HepG2 (cell line): Measurements from ENCODE around the gene MAP2K5. TPM values are rescaled to one million over a fixed set of nuclear protein-coding genes. Genes with fewer than 3 reads are reported as not detected.

Experiments
- ATAC-seq: fragments of 200-7000 bp; cut with Tn5 transposase; 3 replicates; pipeline ENCODE4 v1.9.1; 2020; ENCODE audit warnings: mild to moderate bottlenecking, moderate library complexity
- BruUV-seq: library from RNA; stranded (reverse); fragments of 400-500 nt; replicated peaks from 2 replicates; lab custom pipeline; 2021; lab: Mats Ljungman, UMichigan
- CTCF ChIA-PET: fragments of 300-600 bp; formaldehyde crosslinking; extraction: SDS; loops from one replicate; lab custom pipeline; 2021; ENCODE audit warnings: low total read pairs, inconsistent platforms, low intra/inter-chr PET ratio; lab: Yijun Ruan, JAX
- POLR2A ChIA-PET: fragments of 350-600 bp; sonication (Branson Sonifier 250); formaldehyde crosslinking; loops from one replicate; lab custom pipeline; 2020; ENCODE audit warnings: antibody characterized with exemption, inconsistent platforms; lab: Yijun Ruan, JAX
- DNase-seq: peaks from one replicate; pipeline ENCODE4 v3.0.0-alpha.2; 2015; ENCODE audit warnings: low spot score
- FAIRE-seq: peaks from 3 replicates; lab custom pipeline; 2011; peaks lifted over from hg19 to GRCh38; lab: Jason Lieb, UNC
- H2AFZ ChIP-seq: one replicate; pipeline ENCODE4 v1.6.1; 2011; ENCODE audit warnings: low read length, inconsistent platforms
- H3K27ac ChIP-seq: fragments of 300-600 bp; 3 replicates; pipeline ENCODE4 v1.8.0; 2011; ENCODE audit warnings: mixed run types, mild to moderate bottlenecking, mixed read lengths, low read length, inconsistent platforms; ENCODE audit not compliant: insufficient read depth; ENCODE audit errors: extremely low read length
- H3K27me3 ChIP-seq, 2 experiments: fragments of 200-600 bp in 1 of 2; 2 replicates in 1 of 2; 3 replicates in 1 of 2; pipeline versions ENCODE4 v1.6.0 to v1.8.0; 2011; ENCODE audit warnings: low read length in 2 of 2, mild to moderate bottlenecking in 2 of 2, moderate library complexity in 2 of 2, inconsistent platforms in 1 of 2; ENCODE audit not compliant: insufficient read depth in 2 of 2, control insufficient read depth in 1 of 2
- H3K36me3 ChIP-seq, 2 experiments: fragments of 200-600 bp in 1 of 2; replicated peaks in 1 of 2; 2 replicates in 1 of 2; 3 replicates in 1 of 2; pipeline versions ENCODE4 v1.5.1 to v1.8.0; 2011; ENCODE audit warnings: low read length in 2 of 2, inconsistent platforms in 1 of 2; ENCODE audit not compliant: insufficient read depth in 2 of 2, control insufficient read depth in 1 of 2
- H3K4me1 ChIP-seq: 2 replicates; pipeline ENCODE4 v1.5.1; 2012; ENCODE audit warnings: low read length, inconsistent platforms; ENCODE audit not compliant: insufficient read depth
- H3K4me2 ChIP-seq: 2 replicates; pipeline ENCODE4 v1.6.0; 2011; ENCODE audit warnings: low read depth, low read length, inconsistent platforms
- H3K4me3 ChIP-seq, 3 experiments: fragments of 200-600 bp in 1 of 3; sonication (generic), shearing (Covaris generic) in 1 of 3; replicated peaks in 1 of 3; 2 replicates each; pipeline ENCODE4 v1.5.1; 2011 to 2016; ENCODE audit warnings: low read length in 3 of 3, inconsistent platforms in 2 of 3, low read depth in 2 of 3, mild to moderate bottlenecking in 2 of 3, control low read depth in 1 of 3, mixed read lengths in 1 of 3; ENCODE audit not compliant: insufficient read depth in 1 of 3
- H3K79me2 ChIP-seq: one replicate; pipeline ENCODE4 v1.6.1; 2011; ENCODE audit warnings: low read length, inconsistent platforms; ENCODE audit not compliant: insufficient read depth
- H3K9ac ChIP-seq: 2 replicates; pipeline ENCODE4 v1.6.0; 2011; ENCODE audit warnings: mild to moderate bottlenecking, low read depth, low read length, inconsistent platforms; ENCODE audit not compliant: insufficient read depth
- H3K9me3 ChIP-seq: 2 replicates; pipeline ENCODE4 v1.5.1; 2012; ENCODE audit warnings: mild to moderate bottlenecking, low read length
- H4K20me1 ChIP-seq: 2 replicates; pipeline ENCODE4 v1.6.0; 2011; ENCODE audit warnings: inconsistent platforms, mild to moderate bottlenecking, low read length, moderate library complexity; ENCODE audit not compliant: insufficient read depth
- CREB3 ChIP-seq: sonication (generic); formaldehyde crosslinking; IDR thresholded peaks from 2 replicates; pipeline ENCODE4 v1.5.0; 2020; ENCODE audit warnings: missing genetic modification reagents
- IRF1 ChIP-seq: sonication (generic); formaldehyde crosslinking; IDR thresholded peaks from 2 replicates; pipeline ENCODE4 v1.4.0; 2020; ENCODE audit warnings: low read depth, mild to moderate bottlenecking, missing genetic modification reagents
- RELA ChIP-seq: sonication (generic); formaldehyde crosslinking; IDR thresholded peaks from 2 replicates; pipeline ENCODE4 v1.4.0; 2020; ENCODE audit warnings: missing genetic modification reagents
- SIN3A ChIP-seq: IDR thresholded peaks from 2 replicates; pipeline ENCODE4 v1.6.1; 2011; ENCODE audit warnings: low read depth, mild to moderate bottlenecking, control low read depth, low read length, borderline replicate concordance
- ZBTB14 ChIP-seq: sonication (generic); formaldehyde crosslinking; IDR thresholded peaks from 2 replicates; pipeline ENCODE4 v1.4.0; 2020; ENCODE audit warnings: missing genetic modification reagents
- ZNF414 ChIP-seq: sonication (generic); formaldehyde crosslinking; IDR thresholded peaks from 2 replicates; pipeline ENCODE4 v1.5.0; 2020; ENCODE audit warnings: missing genetic modification reagents
- ZNF543 ChIP-seq: sonication (generic); formaldehyde crosslinking; IDR thresholded peaks from 2 replicates; pipeline ENCODE4 v1.4.0; 2020; ENCODE audit warnings: mild to moderate bottlenecking, missing genetic modification reagents
- ZNF879 ChIP-seq: sonication (generic); formaldehyde crosslinking; IDR thresholded peaks from 2 replicates; pipeline ENCODE4 v1.8.1; 2023; ENCODE audit warnings: missing genetic modification reagents
- ZNF883 ChIP-seq: sonication (generic); formaldehyde crosslinking; IDR thresholded peaks from 2 replicates; pipeline ENCODE4 v1.5.1; 2020; ENCODE audit warnings: mild to moderate bottlenecking, missing genetic modification reagents; ENCODE audit errors: not compliant biosample characterization
- WGBS: methylation state at CpG from one replicate; pipeline ENCODE4 v1.1.6; 2017; ENCODE audit warnings: low lambda C conversion rate; 5-methylcytosine and 5-hydroxymethylcytosine counted together
- in situ Hi-C: cut with HindIII; loops from 2 replicates; pipeline ENCODE4 v1.10.0; 2017; ENCODE audit warnings: low pct_unique_long_range_greater_than_20kb; ENCODE audit not compliant: extremely low pct_ligation_motif_present
- intact Hi-C: fragments of 100-400 bp; cut with micrococcal nuclease; formaldehyde crosslinking; loops from one replicate; pipeline ENCODE4 v1.10.0; 2022; ENCODE audit not compliant: unreplicated experiment
- polyA plus RNA-seq, 8 experiments: library from polyadenylated mRNA; depleted of rRNA in 3 of 8; stranded (reverse) in 7 of 8; unstranded in 1 of 8; fragments of >200 nt; fragmentation: Illumina TruSeq in 4 of 8; extraction: Trizol in 4 of 8; gene quantifications; 2 replicates each; pipeline versions ENCODE4 v1.2.1 to v1.2.3, GENCODE V29; 2011 to 2016; ENCODE audit warnings: low read depth in 4 of 8, missing spikeins in 1 of 8, mixed read lengths in 1 of 8; ENCODE audit not compliant: insufficient read depth in 1 of 8
- total RNA-seq, 5 experiments: library from RNA; depleted of rRNA; stranded (reverse); fragments of >200 nt; fragmentation: Illumina TruSeq; extraction: Trizol; gene quantifications; 2 replicates each; pipeline ENCODE4 v1.2.3, GENCODE V29; 2016; ENCODE audit warnings: low read depth in 1 of 5
- TF ChIP-seq, protein P1 (sequence below): sonication (generic); formaldehyde crosslinking; IDR thresholded peaks from 2 replicates; pipeline ENCODE4 v1.8.0; 2022; ENCODE audit warnings: missing genetic modification reagents, mild to moderate bottlenecking, borderline replicate concordance

MAP2K5 gene
- total and polyA plus RNA-seq, 2 of the 13 experiments (the other 11 are each of a cell fraction or from before 2014, with no cell fraction given), result 4.0 to 4.3 TPM

DNA sequence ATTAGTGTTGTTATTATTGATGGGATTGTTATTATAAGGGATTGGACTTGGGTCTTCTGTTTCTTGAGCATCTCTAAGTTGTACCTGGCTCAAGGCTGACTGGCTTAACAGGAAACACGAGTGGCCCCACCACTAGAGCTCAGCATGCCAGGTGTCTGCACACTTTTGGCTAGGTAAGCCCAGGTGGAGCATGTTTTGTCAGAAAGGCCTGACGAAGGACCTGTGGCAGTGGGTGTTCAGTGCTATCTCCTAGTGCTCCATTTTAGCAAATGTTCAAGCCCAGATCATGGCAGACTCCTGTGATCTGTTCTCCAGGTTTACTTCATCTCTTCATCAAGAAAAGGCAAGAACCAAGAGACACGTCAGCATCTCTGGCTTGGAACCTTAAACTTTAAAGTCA, 3.4 kb downstream of the MAP2K5 start:
- Histone ChIP-seq H3K27ac (no peak overlapping the region), H3K9ac (no peak overlapping the region), H3K27me3 (no peaks in the 10 kb centered on the region; a peak in 1 of 5 replicates), H3K4me1 (peaks cover 24% of the 10 kb centered on the region), H3K4me2 (no peak overlapping the region), H3K36me3 (peaks cover 2 to 9% of the 10 kb centered on the region in 2 experiments; a peak in 3 of 5 replicates), H3K79me2 (no peaks in the 10 kb centered on the region), H2AFZ (no peak overlapping the region), H3K9me3 (no peaks in the 10 kb centered on the region), H3K4me3 (no peak overlapping the region), H4K20me1 (no peaks in the 10 kb centered on the region)
- ChIA-PET POLR2A (no interaction called here), CTCF (no interaction called here)
- BruUV-seq, result no TSS peak
- TF ChIP-seq CREB3 (CRISPR knock-in tag) (no peak), ZBTB14 (CRISPR knock-in tag) (no peak), ZNF879 (CRISPR knock-in tag) (no peak), SIN3A (no peak), ZNF543 (CRISPR knock-in tag) (no peak), ZNF414 (CRISPR knock-in tag) (no peak), IRF1 (CRISPR knock-in tag) (no peak), ZNF883 (CRISPR knock-in tag) (no peak), RELA (CRISPR knock-in tag) (no peak)
- TF ChIP-seq, protein P1, sequence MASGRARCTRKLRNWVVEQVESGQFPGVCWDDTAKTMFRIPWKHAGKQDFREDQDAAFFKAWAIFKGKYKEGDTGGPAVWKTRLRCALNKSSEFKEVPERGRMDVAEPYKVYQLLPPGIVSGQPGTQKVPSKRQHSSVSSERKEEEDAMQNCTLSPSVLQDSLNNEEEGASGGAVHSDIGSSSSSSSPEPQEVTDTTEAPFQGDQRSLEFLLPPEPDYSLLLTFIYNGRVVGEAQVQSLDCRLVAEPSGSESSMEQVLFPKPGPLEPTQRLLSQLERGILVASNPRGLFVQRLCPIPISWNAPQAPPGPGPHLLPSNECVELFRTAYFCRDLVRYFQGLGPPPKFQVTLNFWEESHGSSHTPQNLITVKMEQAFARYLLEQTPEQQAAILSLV (CRISPR knock-in tag), result no peak
- FAIRE-seq (no peak), ATAC-seq (no peak), DNase-seq (no peak)
- in situ Hi-C loops, result no loop called here
- intact Hi-C loops, result no loop called here
- WGBS, result 76% methylated on average over 3 of the region's 3 CpGs
